GM18520 (cell line): ENCODE data around the gene S1PR2.
"Not testable (repeated sequence)": the region's sequence is repeated elsewhere in the genome, so short reads cannot be mapped to it uniquely, and the experiment has no call there.

Experiments
- ATAC-seq: cut with Tn5 transposase; IDR thresholded peaks from one replicate; pipeline ENCODE4 v1.9.1; 2021; ENCODE audit not compliant: unreplicated experiment

Gene S1PR2

DNA sequence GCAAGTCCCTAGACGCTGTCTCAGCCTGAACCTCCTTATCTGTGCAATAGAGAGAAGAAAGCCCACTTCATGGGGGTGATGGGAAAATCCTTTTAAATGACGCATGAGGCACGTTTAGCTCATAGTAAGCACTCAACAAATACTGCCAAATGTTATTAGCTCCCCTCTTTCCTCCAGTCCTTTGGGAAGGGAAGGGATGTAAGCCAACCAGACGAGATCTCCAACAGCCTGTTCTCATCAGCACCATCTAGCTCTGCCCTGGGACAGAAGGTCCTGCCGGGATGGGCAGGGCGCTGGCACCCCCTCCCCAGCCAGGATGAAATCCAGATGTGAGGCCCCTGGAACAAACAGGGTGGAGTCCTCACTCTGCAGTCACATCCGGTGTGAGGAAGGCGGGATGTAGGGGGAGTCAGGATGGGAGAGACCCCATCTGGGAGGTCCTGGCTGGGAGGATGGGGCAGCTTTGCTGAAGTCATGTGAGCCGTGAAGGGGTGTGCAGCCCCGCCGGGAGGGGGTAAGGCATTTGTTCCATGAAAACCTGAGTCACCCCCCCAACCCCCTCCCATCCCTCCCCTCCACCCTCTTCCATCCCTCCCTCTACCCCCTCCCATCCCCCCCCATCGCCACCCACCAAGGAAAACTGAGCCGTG, 4.6 kb downstream of the S1PR2 start:
- no peak for ATAC-seq

DNA sequence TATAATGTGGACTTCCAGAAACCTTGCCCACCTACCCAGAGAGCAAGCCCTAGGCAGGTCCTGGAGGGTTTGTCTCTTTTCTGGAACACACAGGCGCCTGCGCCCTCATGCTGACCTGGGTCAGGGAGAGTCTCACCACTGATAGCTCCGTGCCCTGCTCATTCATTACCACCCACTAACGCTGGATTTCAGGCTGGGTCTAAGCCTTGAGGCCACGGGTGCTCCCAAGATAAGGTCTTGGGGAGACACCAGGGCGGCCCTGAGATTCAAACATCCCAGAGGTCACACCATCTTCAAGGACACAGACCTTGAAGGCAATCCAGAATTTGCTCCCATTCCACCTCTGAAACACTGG, 5.1 kb downstream of the S1PR2 start:
- no peak for ATAC-seq

GRCh38 chr19:10224337-10224736, 6.8 kb downstream of the S1PR2 start:
- no peak for ATAC-seq

DNA sequence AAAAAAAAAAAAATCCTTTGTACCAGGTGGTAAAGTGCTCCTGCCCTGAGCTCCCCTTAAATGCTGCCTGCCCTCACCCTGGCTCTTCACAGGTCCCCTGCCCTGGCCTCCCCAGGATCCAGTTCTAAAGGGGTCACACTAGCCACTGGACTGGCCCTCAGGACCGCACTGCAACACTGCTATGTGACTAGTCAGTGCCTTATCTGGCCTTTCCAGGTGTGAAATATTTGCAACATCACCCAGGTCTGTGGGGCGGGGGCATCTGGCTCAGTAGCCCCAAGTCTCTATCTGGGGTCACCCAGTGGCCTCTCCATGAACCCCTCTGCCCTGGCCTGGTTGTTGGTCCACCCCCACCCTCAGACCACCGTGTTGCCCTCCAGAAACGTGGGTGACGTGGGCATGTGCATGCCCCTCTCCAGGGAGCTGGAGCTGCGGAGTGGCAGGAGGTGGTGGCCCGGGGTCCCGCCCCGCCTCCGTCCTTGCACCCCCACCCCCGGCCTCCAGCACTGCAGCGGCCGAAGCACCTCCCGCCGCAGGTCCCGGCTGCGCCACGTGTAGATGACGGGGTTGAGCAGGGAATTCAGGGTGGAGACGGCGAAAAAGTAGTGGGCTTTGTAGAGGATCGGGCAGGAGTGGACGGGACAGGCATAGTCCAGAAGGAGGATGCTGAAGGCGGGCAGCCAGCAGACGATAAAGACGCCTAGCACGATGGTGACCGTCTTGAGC, 7.5 kb downstream of the S1PR2 start:
- ATAC-seq = no peak

- ATAC-seq = no peak
These were observed 8.8 kb downstream of the S1PR2 start for GRCh38 chr19:10222201-10222890.

DNA sequence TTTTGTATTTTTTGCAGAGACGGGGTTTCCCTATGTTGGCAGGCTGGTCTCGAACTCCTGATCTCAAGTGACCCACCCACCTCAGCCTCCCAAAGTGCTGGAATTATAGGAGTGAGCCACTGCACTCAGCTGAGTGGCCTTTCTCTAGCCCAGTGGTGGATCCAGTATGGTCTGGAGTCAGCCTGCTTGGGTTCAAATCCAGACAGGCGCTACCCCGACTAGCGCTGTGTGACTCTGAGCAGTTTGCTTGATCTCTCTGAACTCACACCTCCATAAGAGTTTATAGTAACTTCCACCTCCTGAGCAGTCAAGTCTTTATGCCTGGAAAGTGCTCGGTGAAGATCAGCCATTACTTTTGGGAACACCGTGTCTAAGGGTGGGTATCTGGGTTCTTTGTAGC, 10.4 kb downstream of the S1PR2 start:
- no peak for ATAC-seq

- ATAC-seq = peak; percentile 65
These were observed 11.5 kb downstream of the S1PR2 start for GRCh38 chr19:10219678-10220077.

- no peak for ATAC-seq
These were observed 14.0 kb downstream of the S1PR2 start for GRCh38 chr19:10217085-10217484.

GRCh38 chr19:10214784-10215183, 16.3 kb downstream of the S1PR2 start:
- ATAC-seq = no peak

DNA sequence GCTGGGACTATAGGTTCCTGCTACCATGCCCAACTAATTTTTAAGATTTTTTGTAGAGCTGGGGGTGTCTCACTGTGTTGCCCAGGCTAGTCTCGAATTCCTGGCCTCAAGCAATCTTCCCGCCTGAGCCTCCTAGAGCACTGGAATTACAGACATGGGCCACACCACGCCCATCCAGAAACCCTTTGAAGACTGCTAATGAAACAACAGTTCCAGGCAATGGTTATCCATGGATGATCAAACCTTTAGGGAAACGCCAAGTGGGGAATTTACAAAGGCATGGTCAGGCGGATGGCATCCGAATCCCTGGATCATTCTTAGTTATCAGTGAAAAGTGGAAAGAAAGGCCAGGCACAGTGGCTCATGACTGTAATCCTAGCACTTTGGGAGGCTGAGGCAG, 19.4 kb downstream of the S1PR2 start:
- no peak for ATAC-seq

DNA sequence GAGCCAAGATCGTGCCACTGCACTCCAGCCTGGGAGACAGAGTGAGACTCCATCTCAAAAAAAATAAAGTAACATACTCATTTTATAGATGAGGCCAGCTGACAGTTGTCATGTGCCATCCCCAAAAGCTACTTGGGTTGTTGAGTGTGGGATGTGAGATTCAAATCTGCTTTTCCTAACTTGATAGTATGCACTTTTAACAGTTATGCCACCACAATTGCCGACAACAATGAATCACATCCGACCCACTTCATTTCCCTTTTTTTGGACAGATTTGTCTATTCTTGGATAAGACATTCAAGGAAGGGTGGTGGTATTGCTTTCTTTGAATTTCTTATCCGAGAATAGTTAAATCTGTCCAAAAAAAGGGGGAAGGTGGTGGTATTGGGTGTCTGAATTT, 20.1 kb downstream of the S1PR2 start:
- ATAC-seq = no peak

GRCh38 chr19:10209315-10209714, 21.8 kb downstream of the S1PR2 start:
- no peak for ATAC-seq

- no peak for ATAC-seq
These were observed 24.1 kb downstream of the S1PR2 start for GRCh38 chr19:10207026-10207425.

- no peak for ATAC-seq
These were observed 24.8 kb downstream of the S1PR2 start for GRCh38 chr19:10206226-10206885.

GRCh38 chr19:10205636-10206035, 25.5 kb downstream of the S1PR2 start:
- no peak for ATAC-seq

GRCh38 chr19:10203686-10204085, 27.4 kb downstream of the S1PR2 start:
- no peak for ATAC-seq

- no peak for ATAC-seq
These were observed 30.0 kb downstream of the S1PR2 start for GRCh38 chr19:10201176-10201575.

DNA sequence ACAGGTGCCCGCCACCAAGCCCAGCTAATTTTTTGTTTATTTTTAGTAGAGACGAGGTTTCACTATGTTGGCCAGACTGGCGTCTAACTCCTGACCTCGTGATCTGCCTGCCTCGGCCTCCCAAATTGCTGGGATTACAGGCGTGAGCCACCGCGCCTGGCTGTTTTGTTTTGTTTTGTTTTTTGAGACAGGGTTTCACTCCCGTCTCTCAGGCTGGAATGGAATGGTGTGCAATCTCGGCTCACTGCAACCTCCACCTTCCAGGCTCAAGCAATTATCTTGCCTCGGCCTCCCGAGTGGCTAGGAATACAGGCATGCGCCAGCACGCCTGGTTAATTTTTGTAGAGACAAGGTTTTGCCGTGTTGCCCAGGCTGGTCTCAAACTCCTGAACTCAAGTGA, 31.0 kb downstream of the S1PR2 start:
- not testable (repeated sequence) for ATAC-seq

DNA sequence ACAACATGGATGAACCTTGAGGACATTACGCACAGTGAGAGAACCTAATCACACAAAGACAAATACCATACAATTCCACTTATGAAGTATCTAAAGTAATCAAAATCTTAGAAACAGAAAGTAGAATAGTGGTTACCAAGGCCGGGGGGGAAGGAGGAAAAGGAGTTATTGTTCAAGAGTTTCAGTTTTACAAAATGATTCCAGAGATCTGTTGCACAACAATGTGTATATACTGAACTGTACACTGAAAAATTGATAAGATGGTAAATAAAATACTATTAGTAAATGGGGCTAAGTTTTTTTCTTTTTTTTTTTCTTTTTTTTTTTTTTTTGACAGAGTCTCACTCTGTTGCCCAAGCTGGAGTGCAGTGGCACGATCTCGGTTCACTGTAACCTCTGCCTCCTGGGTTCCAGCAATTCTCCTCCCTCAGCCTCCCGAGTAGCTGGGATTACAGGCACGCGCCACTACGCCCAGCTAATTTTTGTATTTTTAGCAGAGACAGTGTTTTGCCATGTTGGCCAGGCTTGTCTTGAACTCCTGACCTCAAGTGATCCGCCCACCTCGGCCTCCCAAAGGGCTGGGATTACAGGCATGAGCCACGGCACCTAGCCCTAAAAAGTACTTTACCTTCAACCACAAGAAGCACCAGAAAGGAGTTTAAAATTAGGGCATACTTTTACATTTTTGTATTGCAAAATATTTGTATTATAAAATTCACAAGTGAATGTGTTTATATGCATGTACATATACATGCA, 32.1 kb downstream of the S1PR2 start:
- not testable (repeated sequence) for ATAC-seq

DNA sequence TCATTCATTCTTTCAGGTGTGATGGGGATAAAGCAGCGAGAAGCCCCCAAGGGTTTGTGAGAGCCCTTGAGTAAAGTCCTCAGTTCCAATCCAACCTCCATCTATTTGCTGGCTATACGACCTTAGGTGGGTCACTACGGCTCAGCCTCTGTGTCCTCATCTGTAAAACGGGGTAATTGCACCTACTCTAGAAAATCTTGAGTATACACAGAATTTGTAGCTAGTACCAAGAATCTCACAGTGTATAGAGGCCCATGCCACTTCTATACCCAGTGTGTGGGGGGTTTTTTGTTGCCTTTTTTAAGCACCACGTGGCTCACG, 36.0 kb downstream of the S1PR2 start:
- ATAC-seq = no peak

GRCh38 chr19:10194500-10195198, 36.5 kb downstream of the S1PR2 start, which contains the start of gene DNMT1:
Gene DNMT1 (minus strand): TSS chr19:10194953. CDS start chr19:10194899, 54 bp downstream.
- ATAC-seq = peak; percentile 66
